ENCODE measurements around the gene FSD1. TPM values are rescaled to one million over a fixed set of nuclear protein-coding genes. Genes with fewer than 3 reads are reported as not detected.

The FSD1 gene
- total RNA-seq, 4 donors from 2014 or later = 0.29 to 0.50 TPM; not detected in 2

DNA sequence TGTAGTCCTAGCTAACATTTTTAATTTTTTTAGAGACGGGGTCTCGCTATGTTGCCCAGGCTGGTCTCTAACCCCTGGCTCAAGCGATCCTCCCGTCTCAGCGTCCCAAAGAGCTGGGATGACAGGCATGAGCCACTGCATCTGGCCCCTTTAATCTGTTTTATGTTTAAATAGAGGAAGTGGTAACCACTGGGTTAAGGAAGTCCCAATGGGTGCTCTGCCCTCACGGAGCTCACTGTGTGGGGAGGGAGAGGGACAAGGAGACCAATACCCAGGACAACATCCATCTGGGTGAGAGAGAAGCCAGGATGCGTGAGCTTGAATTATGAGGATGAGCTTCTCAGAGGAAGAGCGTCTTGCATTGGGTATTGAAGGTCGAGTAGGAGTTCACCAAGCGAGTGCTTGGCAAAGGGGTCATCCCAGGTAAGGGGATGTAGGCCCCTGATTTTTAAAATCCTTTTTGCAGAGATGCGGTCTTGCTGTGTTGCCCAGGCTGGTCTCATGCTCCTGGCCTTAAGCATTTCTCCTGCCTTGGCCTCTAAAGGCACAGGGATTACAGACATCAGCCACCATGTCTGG lies 43.7 kb upstream of the FSD1 start:
- intact Hi-C loops (cut with DNase I) = no loop called here
- no peaks in the 10 kb centered on the region for H3K4me1 ChIP-seq
- no peak for DNase-seq (ENCODE audit: extremely low spot score)

DNA sequence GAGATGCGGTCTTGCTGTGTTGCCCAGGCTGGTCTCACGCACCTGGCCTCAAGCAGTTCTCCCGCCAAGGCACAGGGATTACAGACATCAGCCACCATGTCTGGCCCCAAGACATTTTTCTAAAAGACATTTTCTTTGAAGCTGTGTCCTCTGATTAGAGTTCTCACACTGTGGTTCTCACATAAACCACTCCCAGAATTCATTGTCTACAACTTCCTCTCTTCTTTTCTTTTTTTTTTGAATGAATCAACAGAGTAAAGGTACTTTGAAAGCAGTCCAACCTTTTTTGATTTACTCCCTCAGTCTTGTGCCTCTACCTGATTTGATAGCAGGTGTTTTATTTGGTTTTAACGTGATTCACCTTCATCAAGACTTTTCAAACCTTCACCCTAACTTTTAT lies 39.6 kb upstream of the FSD1 start:
- Histone ChIP-seq H3K27me3 (no peaks in the 10 kb centered on the region), H3K4me3 (no peak overlapping the region), H3K27ac (replicated peaks in 1 of 4) (no peak overlapping the region), H3K4me1 (peaks cover 0 to 6% (median 2%) of the 10 kb centered on the region in 4 donors), H3K9me3 (no peaks in the 10 kb centered on the region), H3K36me3 (peaks cover 60 to 100% (median 93%) of the 10 kb centered on the region in 4 donors)
- 82% methylated on average over 4 of the region's 4 CpGs for WGBS
- intact Hi-C loops (cut with DNase I) = loop anchor here (5.0 kb wide), 1 partner anchor 262 kb away; no protein-coding TSS in a partner anchor
- DNase-seq (ENCODE audit: extremely low spot score) = no peak
- TF ChIP-seq POLR2AphosphoS5 (IDR thresholded peaks at IDR 0.05) (no peak), EP300 (IDR thresholded peaks at IDR 0.05) (no peak), POLR2A (IDR thresholded peaks at IDR 0.05; ENCODE audit: low read depth) (no peak)
- TF ChIP-seq, protein P1, sequence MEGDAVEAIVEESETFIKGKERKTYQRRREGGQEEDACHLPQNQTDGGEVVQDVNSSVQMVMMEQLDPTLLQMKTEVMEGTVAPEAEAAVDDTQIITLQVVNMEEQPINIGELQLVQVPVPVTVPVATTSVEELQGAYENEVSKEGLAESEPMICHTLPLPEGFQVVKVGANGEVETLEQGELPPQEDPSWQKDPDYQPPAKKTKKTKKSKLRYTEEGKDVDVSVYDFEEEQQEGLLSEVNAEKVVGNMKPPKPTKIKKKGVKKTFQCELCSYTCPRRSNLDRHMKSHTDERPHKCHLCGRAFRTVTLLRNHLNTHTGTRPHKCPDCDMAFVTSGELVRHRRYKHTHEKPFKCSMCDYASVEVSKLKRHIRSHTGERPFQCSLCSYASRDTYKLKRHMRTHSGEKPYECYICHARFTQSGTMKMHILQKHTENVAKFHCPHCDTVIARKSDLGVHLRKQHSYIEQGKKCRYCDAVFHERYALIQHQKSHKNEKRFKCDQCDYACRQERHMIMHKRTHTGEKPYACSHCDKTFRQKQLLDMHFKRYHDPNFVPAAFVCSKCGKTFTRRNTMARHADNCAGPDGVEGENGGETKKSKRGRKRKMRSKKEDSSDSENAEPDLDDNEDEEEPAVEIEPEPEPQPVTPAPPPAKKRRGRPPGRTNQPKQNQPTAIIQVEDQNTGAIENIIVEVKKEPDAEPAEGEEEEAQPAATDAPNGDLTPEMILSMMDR (IDR thresholded peaks at IDR 0.05) = no peak

More for the DNA sequence above, 43.7 kb upstream of the FSD1 start:
- Histone ChIP-seq H3K36me3 (peaks cover 76 to 100% (median 95%) of the 10 kb centered on the region in 4 donors), H3K9me3 (peaks cover 0 to 7% (median 5%) of the 10 kb centered on the region in 4 donors), H3K27ac (replicated peaks in 1 of 4) (no peak overlapping the region), H3K4me3 (no peak overlapping the region), H3K27me3 (no peaks in the 10 kb centered on the region)
- no peak for TF ChIP-seq POLR2A (IDR thresholded peaks at IDR 0.05; ENCODE audit: low read depth)
- TF ChIP-seq, protein P1 (IDR thresholded peaks at IDR 0.05) = no peak
- no peak for TF ChIP-seq EP300 (IDR thresholded peaks at IDR 0.05)
- TF ChIP-seq POLR2AphosphoS5 (IDR thresholded peaks at IDR 0.05) = no peak
- WGBS = 95% methylated on average over 10 of the region's 11 CpGs

DNA sequence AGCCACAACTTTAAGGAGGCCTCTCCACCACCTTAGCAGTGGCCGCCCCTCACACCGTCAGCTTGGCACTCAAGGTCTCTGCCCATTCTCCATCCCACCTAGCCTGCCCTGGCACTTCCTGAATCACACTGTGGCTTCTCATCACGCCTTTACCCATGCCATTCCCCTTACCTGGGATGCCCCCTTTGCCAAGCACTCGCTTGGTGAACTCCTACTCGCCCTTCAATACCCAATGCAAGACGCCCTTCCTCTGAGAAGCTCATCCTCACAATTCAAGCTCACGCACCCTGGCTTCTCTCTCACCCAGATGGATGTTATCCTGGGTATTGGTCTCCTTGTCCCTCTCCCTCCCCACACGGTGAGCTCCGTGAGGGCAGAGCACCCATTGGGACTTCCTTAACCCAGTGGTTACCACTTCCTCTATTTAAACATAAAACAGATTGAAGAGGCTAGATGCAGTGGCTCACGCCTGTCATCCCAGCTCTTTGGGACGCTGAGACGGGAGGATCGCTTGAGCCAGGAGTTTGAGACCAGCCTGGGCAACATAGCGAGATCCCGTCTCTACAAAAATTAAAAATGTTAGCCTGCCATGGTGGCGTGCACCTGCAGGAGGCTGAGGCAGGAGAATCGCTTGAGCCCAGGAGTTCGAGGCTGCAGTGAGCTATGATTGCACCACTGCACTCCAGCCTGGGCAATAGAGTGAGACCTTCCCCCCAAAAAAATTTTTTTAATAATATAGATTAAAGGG lies 38.0 kb upstream of the FSD1 start:
- 93% methylated on average over 17 of the region's 18 CpGs for WGBS
- intact Hi-C loops (cut with DNase I) = loop anchor here (2.0 to 5.0 kb wide), 2 partner anchors 86 to 261 kb away; no protein-coding TSS in a partner anchor

DNA sequence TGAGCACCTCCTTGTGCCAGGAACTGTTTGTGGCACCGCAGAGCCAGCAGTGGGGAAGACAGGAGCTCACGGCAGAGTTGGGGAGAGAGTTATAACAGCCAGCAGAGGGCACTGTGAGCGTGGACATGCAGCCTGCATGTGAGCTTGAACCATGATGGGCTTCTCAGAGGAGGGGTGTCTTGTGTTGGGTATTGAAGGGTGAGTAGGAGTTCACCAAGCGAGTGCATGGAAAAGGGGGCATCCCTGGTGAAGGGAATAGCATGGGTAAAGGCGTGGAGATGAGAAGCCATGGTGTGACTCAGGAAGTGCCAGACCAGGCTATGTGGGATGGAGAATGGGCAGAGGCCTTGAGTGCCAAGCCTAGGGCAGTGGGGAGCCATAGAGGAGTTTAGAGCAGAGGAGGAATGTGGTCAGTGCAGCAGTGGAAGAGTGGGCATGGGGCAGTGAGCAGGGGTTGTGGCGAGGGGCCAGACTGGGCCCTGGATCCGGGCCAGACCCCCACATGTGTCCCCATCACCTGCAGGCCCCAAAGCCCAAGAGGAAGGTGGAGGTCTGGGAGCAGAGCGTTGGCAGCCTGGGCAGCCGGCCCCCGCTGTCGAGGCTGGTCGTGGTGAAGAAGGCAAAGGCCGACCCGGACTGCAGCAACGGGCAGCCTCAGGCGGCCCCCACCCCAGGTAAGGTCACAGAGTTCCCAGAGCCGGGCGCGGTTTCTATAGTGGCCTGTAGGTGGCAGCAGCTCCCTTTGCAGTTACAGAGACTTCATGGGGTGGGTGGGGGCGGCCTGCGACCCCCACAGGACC lies 37.1 kb upstream of the FSD1 start:
- H3K9me3 ChIP-seq = no peaks in the 10 kb centered on the region
- 50% methylated on average over 20 of the region's 21 CpGs for WGBS
- intact Hi-C loops (cut with DNase I) = loop anchor here (2.0 to 5.0 kb wide), 2 partner anchors 86 to 260 kb away; no protein-coding TSS in a partner anchor
- H3K4me3 ChIP-seq = no peak overlapping the region
- H3K36me3 ChIP-seq = peaks cover 42 to 99% (median 78%) of the 10 kb centered on the region in 4 donors
- DNase-seq (ENCODE audit: extremely low spot score) = no peak
- H3K27ac ChIP-seq (replicated peaks in 1 of 4) = no peak overlapping the region
- no peaks in the 10 kb centered on the region for H3K27me3 ChIP-seq
- peaks cover 0 to 6% (median 2%) of the 10 kb centered on the region in 4 donors for H3K4me1 ChIP-seq
- no peak for TF ChIP-seq EP300 (IDR thresholded peaks at IDR 0.05)
- TF ChIP-seq, protein P1 (IDR thresholded peaks at IDR 0.05) = peak; percentile 76 to 86 (median 83)

More for the DNA sequence above, 38.0 kb upstream of the FSD1 start:
- no peak for DNase-seq (ENCODE audit: extremely low spot score)
- no peak overlapping the region for H3K27ac ChIP-seq (replicated peaks in 1 of 4)
- no peaks in the 10 kb centered on the region for H3K9me3 ChIP-seq
- H3K4me3 ChIP-seq = no peak overlapping the region
- peaks cover 51 to 99% (median 82%) of the 10 kb centered on the region in 4 donors for H3K36me3 ChIP-seq
- H3K4me1 ChIP-seq = peaks cover 0 to 6% (median 2%) of the 10 kb centered on the region in 4 donors
- TF ChIP-seq POLR2A (IDR thresholded peaks at IDR 0.05; ENCODE audit: low read depth) (no peak), EP300 (IDR thresholded peaks at IDR 0.05) (no peak), POLR2AphosphoS5 (IDR thresholded peaks at IDR 0.05) (no peak)
- TF ChIP-seq, protein P1 (IDR thresholded peaks at IDR 0.05) = no peak
- H3K27me3 ChIP-seq = no peaks in the 10 kb centered on the region
